Measurements from ENCODE around the gene GPR78.
A peak's percentile ranks its signal among the peaks of the same experiment; 100 is the strongest.
"Not testable (repeated sequence)": the region's sequence is repeated elsewhere in the genome, so short reads cannot be mapped to it uniquely, and the experiment has no call there.

Gene GPR78

DNA sequence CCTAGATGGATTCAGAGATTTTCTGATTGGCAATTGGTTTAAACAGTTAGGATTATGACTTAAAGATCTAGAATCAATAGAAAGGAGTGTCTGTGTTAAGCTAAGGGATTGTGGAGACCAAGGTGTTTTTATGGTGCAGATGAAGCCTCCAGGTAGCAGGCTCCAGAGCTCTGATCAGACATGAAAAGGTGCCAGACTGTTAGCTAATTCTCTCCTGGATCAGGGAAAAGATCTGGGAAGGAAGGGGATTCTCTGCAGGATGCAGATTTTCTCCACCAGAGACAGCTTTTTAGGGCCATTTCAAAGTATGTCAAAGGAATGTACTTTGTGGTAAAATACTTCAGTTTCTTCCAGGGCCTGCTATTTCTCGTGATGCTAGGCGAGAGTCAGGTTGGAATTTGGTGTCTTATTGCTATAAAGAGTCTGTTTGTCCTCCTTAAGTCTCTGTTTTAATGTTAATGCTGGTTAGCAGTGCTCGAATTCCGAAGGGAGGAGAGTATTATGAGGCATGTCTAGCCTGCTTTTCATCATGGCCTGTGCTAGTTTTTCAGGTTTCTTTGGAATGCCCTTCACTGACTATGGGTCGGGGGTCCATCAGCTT is 12.0 kb upstream of the GPR78 start:
- peak; percentile 70 for DNase-seq

DNA sequence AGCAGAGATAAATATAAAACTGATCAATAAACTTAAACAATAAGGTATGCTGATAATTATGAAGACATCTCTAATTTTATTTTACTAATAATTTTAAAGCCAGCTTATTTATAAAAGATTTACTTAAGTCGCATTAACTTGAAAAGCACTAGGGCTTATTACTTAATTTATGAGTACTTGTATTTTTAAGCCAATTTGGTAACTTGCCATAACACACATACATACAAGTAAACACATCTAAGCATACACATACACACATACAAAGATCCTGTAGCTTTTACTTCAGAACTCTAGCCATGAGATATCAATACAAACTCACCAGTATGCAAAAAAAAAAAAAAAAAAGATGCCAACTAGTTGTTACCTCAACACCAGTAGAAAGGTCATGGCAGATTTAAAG is 10.0 kb upstream of the GPR78 start:
- no peak for DNase-seq

DNA sequence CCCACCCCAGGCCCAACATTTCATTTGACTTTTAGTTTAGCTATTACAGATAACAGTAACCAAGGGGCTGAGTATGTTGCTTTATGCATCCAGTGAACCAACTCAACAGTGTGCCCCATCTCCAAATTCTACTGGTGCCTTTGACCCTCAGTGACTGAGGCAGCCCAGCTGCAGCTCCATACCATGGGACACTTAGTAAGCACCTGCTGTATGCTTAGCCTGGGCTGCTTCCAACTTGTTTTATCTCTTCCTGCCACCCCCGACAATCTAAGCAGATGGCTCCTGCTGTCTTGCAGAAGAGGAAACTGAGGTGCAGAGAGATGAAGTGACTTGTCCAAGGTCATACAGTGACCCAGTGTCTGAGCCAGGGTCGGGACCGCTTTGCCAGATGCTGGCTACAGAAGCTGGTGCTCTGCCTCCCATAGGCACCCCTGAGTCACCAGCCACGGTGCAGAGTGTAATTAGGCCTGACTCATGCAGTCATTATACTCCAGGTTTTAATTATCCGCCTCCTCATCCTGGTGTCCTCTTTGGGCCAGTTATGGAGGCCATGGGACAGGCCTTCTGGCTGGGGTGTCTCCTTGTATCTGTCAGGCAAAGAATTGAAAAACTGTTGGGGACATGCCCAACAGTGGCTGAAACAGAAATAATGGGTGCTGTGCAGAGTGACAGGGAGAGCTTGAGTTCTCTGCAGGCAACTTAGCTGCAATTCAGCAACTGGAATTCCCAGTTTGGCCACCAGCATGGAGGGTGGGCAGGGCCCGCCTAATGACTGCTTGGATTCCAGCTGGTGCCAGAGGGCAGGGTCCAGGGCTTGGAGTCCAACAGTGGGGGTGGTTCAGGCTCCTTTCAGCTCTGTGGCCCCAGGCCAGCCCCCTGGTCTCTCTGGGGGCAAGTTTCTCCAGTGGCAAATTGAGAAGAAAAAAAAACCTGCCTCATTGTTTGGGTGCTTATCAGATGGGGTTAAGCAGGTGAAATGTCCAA is 8.2 kb upstream of the GPR78 start:
- no peak for DNase-seq

DNA sequence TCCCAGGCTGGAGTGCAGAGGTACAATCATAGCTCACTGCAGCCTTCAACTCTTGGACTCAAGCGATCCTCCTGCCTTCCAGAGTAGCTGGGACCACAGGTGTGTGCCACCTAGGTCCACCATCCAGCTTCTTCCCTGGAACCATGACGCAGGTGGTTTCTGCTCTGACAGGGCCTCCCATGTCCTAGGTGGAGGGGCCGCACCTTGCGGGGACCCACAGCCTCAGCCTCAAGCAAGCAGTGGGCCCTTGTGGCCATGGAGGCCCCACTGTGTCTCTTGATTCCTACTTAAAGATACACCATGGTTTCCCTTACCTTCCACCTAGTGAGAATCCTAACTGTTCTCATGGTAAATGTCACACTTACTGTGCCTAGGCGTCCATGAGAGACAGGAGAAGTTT is 6.9 kb upstream of the GPR78 start:
- no peak for DNase-seq

DNA sequence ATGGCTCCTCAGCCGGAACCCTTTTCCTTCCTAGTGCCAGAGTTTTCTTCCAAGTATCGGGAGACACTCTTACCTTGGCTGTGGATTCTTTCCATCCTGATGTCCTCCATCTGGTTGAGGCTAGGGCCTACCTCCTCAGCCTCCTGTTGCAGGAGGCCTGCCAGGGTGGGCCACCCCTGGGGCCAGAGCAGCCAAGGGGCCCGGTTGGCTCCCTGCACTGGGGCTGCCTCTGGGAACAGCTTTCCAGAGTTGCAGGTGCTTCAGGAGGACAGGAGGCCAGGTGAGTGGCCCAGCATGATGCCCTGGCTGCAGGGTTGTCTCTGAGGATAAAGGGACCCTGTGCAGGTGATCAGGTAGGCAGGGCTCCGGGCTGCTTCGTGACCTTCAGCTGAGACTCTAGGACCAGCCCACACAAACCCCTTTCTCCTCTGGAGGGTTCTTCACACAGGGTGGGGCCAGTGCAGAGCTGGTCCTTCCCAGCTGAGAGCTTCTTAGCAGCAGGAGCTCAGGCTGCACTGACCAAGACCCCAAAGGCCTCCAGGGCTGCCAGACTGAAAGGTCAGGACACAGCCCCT is 5.3 kb upstream of the GPR78 start:
- DNase-seq = no peak

DNA sequence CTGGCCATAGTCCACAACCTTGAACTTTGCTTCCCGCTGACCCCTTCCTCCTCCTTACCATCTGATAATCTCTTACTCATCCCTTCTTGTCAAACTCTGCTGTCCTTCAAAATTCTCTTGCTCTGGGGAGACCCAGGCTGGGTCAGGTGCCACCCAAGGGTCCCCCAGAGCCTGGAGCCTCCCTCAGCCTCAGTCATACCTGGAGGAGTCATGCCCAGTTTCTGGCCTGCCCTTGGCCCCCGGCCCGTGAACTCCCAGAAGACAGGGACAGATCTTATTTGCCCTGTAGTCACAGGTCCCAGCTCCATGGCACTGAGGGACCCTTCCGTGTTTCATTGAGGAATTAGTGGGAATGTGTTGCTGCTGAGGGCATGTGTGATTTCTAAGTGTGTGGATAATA is 4.7 kb upstream of the GPR78 start:
- no peak for DNase-seq

DNA sequence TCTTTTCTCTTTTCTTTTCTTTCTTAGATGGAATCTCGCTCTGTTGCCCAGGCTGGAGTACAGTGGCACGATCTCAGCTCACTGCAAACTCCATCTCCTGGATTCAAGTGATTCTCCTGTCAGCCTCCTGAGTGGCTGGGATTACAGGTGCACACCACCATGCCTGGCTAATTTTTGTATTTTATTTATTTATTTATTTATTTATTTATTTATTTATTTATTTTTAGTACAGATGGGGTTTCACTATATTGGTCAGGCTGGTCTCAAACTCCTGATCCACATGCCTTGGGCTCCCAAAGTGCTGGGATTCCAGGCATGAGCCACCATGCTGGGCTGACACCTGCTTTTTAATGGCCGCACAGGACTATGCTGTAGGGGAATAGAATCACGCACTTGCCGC is 3.6 kb upstream of the GPR78 start:
- DNase-seq = not testable (repeated sequence)

DNA sequence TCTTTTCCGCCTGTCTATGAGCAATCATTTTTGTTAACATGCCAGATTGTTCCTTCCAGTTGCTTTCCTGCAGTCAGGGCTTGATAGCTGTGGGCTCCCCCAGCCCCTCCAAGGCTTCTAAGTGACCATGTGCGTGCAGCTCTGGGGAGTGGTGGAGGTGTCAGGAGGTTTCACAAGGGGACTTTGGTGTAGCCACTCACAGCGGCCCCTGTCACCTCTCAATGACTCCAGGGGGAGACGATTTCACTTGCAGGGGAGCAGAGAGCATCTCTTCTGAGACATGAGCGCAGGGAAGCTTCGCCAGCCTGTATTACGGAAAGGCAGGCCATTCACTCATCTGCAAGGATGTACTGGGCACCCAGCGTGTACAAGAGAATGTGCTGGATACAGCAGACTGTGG is 3.1 kb upstream of the GPR78 start:
- no peak for DNase-seq

DNA sequence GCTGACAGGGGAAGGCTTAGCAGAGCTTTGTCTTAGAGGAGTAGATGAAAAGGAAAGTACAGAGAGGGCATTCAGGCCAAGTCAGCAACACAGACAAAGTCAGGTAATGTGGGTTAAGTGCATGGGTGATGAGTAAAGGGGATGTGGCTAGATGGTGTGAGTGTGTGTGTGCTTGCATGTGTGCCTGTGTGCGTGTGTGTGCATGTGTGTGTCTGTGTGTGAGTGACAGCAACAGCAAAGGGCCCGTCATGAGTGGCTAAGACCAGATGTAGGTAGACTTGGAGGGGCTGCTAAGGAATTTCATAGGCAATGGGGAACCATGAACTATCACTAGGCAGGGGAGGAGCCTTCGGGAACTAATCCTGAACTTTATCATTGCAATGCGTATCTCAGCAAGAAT is 2.2 kb upstream of the GPR78 start:
- no peak for DNase-seq

DNA sequence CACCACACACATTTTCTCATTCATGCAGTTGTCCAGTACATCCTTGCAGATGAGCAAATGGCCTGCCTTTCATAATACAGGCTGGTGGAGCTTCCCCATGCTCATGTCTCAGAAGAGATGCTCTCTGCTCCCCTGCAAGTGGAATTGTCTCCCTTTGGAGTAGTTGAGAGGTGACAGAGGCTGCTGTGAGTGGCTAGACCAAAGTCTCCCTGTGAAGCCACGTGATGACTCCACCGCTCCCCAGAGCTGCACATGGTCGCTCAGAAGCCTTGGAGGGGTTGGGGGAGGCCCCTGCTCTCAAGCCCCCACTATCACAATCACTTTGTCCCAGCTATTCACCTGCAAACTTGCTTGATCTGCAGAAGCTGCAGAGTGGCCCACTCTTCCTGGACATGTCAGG is 1.5 kb upstream of the GPR78 start:
- no peak for DNase-seq

DNA sequence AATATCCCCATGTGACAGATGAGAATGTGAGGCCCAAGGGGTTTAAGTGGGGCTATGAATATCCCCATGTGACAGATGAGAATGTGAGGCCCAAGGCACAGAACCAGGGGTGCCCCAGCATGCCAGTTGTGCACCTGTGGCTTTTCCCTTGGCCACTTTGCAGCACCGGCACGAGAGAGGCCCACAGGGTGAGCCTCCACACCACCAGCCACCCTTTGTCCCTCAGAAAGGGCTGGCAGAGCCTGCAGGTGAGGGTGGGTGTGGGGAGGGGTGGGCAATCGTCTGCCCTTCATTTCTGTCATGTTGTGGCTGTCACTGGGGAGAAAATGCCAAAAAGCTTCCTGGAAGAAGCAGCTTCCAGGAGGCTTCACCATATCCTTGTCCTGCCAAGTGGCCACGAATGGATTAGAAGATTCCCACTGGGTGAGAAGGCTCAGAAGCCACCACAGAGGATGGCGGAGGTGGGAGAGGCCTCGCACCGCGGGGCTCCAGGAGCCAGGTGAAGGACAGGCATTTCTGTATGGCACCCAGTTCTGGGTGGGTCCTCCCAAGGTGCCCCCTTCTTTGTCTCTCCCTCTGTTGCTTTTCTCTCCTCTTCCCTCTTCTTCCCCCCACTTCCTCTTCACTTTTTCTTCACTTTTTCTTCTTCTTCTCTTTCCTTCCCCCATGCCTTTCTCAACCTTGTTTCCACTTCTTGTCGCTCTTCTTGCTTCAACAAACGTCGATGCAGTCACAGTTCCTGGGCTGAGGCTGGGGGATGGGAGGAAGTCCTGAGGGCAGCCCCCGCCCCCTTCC is 469 bp upstream of the GPR78 start:
- DNase-seq = no peak

DNA sequence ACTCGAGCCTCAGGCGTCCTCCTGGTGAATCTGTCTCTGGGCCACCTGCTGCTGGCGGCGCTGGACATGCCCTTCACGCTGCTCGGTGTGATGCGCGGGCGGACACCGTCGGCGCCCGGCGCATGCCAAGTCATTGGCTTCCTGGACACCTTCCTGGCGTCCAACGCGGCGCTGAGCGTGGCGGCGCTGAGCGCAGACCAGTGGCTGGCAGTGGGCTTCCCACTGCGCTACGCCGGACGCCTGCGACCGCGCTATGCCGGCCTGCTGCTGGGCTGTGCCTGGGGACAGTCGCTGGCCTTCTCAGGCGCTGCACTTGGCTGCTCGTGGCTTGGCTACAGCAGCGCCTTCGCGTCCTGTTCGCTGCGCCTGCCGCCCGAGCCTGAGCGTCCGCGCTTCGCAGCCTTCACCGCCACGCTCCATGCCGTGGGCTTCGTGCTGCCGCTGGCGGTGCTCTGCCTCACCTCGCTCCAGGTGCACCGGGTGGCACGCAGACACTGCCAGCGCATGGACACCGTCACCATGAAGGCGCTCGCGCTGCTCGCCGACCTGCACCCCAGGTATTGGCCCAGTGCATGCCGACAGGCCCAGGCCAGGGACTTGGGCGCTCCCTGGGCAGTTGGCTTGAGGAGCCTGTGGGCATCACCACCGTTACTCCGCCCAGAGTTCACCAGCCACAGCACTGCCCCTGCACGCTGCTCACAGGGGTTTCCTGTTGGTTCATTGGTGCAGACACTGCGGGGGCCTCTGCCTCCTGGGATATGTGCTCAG is 1.1 kb downstream of the GPR78 start:
- DNase-seq = no peak

DNA sequence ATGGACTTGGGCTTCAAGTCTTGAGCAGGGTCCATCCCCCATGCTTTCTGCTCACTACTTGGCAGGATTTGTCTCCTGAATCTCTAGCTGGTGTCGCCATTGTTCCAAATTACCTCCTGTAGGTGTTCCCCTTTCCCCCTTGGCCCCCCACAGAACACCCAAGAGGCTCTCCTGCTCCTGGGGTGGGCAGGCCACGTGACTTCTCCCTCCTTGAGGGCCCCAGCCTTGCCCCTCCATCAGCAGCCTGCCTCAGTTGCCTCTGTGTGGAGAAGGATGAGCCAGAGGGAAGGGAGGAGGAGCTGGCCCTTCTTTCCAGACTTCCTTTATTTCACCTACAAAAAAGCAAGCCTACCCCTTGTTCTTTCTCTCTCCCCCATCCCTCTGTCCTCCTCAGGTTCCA is 1.8 kb downstream of the GPR78 start:
- DNase-seq = no peak

DNA sequence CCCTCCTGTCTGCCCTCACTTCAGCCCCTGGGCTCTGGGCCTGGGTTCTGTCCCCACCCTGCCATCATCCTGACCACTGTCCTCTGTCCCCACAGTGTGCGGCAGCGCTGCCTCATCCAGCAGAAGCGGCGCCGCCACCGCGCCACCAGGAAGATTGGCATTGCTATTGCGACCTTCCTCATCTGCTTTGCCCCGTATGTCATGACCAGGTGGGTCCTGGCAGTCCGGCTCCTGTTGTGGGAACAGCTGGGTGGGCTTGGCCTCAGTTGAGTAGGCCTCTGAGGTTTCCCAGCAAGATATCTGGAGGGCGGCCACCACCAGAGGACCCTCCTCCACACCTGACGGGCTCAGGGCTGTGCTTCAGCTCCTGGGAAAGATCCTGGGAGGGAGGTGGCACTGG is 2.2 kb downstream of the GPR78 start:
- no peak for DNase-seq

DNA sequence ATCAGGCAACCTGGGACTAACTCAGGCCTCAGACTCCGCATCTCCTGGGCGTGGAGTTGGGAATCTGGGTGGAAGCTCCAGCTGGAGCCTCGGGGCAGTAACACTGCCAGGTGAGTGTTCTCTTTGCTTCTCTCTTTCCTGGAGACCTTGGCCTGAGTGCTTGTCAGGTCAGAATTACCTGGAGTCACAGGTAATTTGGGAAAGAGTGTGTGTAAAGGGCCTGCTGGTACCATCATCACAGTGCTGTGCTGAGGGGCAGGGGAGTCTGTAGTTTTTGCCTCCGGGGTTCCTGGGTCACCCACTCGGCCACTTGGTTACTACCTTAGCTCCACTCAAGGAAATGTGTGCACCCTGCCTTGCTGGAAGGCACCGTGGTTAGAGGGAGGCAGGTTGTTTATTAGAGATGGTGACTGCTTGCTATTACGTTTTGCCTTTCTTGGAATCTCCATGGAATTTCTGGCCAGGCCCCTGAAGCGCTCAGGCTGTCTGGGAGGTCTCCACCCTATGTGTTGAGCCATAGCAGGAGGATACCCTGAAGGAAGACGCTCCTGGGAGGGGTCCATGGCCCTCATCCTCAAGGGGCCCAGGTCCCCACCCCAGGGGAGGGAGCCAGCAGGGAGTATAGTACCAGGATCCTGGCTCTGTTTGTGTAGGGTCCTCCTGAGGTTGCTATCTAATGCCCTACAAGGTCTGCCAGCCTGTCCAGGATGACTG is 2.9 kb downstream of the GPR78 start:
- no peak for DNase-seq

DNA sequence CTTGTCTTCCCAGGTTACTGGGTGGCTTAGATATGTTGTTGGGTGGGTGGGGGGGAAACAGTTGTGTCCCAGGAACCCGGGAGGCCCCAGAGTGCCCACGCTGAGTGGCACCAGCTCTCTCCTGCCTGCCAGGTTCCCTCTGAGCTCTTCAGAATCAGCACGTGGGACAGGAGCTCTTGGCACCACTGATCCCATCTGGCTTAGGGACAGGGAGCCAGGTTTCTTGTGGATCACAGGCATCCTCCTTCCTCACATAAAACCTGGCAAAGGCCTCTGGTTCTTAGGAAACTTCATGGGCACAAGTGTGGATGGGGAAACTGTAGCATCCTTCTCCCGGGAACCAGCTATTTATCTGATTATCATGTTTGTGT is 3.4 kb downstream of the GPR78 start:
- DNase-seq = no peak

DNA sequence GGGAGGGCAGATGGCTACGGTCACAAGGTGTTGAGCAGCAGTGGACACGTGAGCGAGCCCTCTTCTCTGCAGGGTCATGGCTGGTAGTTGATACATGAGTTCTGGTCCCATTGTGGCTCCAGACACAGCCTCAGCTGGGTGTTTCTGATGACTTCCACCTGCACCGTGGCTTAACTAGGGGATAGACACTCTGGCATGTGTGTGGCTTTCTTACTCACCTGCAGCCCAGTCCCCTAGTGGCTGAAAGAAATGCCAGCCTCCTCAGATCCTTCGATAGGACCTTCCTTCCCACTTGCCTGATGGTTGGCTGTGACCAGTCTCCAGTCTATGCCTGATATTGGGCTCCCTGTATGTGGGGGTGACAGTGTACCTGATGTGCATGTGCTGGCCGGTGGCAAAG is 5.0 kb downstream of the GPR78 start:
- DNase-seq = no peak

DNA sequence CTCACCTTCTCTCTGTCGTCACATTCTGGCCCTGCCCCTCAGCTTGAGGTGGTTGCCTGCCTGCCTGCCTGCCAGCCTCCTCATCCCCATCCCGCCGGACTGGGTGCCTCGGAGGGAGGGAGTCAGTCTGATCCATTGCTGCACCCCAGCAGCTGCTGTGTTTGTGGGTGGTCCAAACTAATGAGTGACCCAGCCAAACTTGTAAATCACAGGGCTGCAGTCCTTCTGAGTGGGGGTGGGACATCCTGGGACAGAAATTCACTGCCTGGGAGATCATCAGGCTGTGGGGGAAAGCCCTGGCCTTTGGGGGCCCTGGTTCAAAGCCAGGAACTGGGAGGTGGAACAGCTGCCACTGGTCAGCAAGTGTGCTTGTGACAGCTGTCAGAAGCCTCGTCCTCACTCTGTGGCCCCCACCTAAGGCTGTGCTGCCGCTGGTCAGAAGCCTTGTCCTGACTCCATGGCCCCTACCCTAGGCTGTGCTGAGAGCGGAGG is 5.6 kb downstream of the GPR78 start:
- DNase-seq = no peak

DNA sequence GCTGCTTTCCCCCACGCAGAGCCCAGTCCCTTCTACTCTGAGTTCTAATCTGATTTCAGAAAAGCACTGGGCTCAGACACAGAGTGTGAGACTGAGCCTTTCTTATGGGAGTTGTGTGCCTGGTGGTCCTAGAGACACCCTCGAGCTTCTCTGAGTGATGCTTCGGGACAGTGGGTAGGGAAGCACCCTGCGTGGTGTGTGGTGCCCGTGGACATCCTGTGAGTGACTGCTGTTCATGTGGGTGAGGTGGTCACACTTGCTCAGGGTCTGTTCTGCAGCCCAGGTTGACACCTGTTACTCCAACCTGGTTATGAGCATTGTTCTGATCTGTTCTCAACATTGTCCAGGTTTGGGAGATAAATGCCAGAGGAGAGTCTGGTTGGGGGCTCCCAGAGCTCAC is 6.1 kb downstream of the GPR78 start:
- DNase-seq = no peak

DNA sequence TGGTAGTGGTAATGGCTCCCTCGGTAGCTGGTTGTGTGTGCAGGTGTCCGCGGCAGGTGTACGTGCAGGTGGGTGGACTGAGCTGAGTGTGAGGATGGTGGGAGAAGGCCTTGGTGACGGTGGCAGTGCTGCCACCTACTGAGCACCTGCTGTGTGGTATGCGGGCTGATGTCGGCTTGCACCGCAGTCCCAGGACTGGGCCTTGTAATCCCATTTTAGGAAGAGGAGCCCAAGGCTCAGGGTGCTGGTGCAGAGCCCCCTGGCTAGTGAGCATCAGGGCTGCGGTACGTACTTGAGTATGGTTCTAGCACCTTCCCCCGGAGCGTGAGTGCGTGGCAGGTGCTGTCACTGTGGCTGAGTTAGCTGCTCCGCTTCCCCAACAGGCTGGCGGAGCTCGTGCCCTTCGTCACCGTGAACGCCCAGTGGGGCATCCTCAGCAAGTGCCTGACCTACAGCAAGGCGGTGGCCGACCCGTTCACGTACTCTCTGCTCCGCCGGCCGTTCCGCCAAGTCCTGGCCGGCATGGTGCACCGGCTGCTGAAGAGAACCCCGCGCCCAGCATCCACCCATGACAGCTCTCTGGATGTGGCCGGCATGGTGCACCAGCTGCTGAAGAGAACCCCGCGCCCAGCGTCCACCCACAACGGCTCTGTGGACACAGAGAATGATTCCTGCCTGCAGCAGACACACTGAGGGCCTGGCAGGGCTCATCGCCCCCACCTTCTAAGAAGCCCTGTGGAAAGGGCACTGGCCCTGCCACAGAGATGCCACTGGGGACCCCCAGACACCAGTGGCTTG is 6.7 kb downstream of the GPR78 start:
- no peak for DNase-seq

All from fibroblast of skin of scalp (primary cell).